Uterus (tissue), 2 donors: Measurements from ENCODE around the gene SET.

Experiments
- POLR2A ChIP-seq, 2 donors: fragments of 450-650 bp; IDR thresholded peaks; one replicate each; pipeline ENCODE4 v1.6.1; 2016; ENCODE audit warnings: antibody characterized with exemption in 2 of 2, mild to moderate bottlenecking in 1 of 2, moderate library complexity in 1 of 2
- TF ChIP-seq, protein P1 (sequence below), 4 experiments: fragments of 200-600 bp in 2 of 4; fragments of 450-650 bp in 2 of 4; sonication (generic) in 2 of 4; IDR thresholded peaks; one replicate each; pipeline ENCODE4 v1.5.1; 2016 to 2019; ENCODE audit warnings: antibody characterized with exemption in 4 of 4, mild to moderate bottlenecking in 2 of 4, moderate library complexity in 1 of 4

- TF ChIP-seq, protein P1, sequence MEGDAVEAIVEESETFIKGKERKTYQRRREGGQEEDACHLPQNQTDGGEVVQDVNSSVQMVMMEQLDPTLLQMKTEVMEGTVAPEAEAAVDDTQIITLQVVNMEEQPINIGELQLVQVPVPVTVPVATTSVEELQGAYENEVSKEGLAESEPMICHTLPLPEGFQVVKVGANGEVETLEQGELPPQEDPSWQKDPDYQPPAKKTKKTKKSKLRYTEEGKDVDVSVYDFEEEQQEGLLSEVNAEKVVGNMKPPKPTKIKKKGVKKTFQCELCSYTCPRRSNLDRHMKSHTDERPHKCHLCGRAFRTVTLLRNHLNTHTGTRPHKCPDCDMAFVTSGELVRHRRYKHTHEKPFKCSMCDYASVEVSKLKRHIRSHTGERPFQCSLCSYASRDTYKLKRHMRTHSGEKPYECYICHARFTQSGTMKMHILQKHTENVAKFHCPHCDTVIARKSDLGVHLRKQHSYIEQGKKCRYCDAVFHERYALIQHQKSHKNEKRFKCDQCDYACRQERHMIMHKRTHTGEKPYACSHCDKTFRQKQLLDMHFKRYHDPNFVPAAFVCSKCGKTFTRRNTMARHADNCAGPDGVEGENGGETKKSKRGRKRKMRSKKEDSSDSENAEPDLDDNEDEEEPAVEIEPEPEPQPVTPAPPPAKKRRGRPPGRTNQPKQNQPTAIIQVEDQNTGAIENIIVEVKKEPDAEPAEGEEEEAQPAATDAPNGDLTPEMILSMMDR (IDR thresholded peaks at IDR 0.05) = no peak
- TF ChIP-seq POLR2A (IDR thresholded peaks at IDR 0.05) = no peak
These were observed 40.3 kb downstream of the SET start for GRCh38 chr9:128729302-128729701.
